Skin of body (tissue), 2 donors: Measurements from ENCODE around the gene OMP. TPM values are rescaled to one million over a fixed set of nuclear protein-coding genes. Genes with fewer than 3 reads are reported as not detected.
"Not testable (repeated sequence)": the region's sequence is repeated elsewhere in the genome, so short reads cannot be mapped to it uniquely, and the experiment has no call there.

Experiments used
- DNase-seq: peaks from one replicate; lab custom pipeline; 2025; lab: John Stamatoyannopoulos, UW
- total RNA-seq: library from RNA; depleted of rRNA; stranded (reverse); fragments of >200 nt; gene quantifications from one replicate; pipeline ENCODE4 v1.2.3, GENCODE V29; 2014

OMP gene
- total RNA-seq, 1 donor from 2014 or later: not detected

DNA sequence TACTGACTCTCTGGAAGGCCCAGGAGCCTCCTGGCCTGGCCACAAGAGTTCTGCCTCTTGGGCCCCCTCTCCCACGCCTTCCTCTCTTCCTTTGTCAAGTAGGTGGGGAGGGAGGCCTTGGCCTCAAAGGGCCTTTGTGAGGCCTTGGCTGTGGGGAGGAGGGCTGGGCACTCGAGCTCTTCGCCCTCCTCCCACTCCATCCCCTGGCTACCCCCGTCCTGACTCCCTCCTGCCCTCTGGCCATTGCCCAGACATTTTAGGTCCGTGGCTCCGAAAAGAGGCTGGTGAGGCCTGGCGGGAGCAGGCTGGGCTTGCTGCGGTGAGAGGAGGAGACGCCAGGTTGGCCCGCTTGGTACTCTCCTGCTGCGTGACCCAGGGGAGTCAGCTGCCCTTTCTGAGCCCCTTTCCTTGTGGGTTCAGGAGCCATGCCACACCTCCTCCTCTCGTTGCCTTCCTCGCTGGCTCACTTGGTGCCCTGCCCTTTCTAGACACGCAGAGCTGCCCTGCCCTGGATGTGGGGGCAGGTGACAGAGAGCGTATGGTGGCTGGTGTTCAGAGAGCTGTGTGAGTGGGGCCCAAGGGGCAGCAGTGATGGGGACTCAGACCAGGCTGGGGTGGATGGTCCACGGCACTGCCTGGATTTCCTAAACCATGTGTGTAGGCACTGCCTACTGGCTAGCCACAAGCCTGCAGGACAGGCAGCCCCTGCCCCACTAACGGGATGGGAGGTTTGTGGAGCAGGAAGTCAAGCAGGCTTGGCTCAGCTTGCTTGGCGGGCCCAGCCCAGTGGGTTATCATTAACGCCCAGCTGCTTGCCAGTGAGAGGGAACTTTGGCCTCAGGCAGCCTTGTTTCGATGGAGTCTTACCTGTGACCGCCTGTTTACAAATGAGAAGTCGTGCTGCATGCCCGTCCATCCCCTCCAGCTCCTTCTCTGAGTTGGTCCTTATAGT lies 15.8 kb upstream of the OMP start:
- DNase-seq: no peak

DNA sequence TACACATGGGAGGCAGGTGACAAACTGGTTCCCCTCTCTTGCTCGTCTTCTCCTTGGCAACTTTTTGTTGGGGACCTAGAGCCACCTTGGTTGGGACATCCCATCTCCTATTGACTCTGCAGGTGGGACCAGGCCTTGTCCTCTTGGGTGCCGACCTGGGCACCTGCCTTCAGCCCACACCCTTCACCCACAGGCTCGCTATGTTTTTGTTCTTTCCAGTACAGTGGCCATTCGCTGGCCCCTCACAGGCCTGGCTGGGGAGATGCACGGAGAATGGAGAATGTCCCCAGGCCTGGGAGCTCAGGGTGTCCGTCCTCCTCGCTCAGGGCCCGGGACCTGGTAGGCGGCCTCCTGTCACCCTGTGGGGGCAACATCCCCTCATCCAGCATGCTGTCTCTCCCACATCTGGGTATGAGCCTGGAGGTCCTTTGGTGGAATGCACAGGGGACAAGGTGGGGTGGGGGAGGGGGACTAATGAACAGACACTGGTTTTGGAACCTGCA lies 14.9 kb upstream of the OMP start:
- no peak for DNase-seq

DNA sequence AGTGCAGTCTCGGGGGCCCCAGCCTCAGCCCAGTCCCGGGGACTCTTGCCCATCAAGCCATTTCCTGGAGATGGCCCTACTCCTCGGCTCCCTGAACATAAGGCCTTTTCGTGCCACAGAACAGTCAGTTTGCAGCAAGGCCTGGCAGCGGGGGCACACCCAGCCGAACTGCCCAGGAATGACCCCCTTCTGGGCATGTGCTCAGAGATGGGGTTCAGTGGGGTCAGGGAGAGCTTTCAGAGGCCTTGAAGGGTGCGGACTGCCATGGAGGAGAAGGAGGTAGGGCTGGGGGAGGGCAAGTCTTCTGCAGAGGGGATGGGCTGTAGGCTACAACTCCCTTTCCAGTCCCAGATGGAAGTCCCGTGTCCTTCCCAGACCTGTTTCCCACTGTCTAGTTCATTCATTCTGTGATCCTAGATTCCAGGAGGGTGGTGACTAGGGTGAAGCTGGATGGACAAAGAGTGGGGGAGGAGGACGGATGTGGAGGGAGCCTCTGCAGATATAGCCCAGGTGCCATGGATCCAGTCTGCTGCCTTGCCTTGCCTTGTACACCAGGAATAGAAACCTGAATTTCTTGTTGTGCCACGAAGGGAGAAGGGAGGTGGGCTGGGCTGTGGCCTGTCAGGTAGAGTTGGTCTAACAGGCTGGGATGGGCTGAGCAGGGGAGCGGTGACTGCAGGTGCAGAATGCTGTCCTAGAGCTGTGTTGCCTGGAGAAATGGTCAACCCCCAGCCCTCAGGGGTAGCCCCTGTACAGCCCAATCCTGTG lies 14.2 kb upstream of the OMP start:
- no peak for DNase-seq

DNA sequence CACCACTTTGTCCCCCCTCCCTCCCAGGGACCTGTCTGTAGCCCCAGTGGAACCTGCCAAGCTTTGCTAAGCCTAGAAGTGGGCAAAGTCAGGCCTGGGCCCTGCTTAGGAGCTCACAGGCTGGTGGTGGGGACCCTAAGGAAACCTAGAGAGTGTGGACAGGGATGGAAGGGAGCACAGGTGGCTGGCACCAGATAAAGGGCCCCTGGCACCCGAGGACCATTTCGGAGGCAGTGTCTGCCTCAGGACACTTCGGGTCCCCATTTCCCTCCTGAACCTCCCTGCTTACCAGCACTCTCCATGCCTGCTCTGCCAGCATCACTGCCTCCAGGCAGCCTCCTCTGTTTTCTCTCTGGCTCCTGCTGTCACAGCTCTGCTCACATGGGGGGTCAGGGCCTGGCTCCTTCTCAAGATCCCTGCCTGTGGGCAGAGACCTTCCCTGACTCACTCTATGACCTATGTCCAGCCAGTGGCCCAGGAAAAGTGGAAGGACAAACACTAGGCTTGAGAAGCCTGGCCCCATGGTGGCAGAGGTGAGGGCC lies 13.6 kb upstream of the OMP start:
- DNase-seq: no peak

DNA sequence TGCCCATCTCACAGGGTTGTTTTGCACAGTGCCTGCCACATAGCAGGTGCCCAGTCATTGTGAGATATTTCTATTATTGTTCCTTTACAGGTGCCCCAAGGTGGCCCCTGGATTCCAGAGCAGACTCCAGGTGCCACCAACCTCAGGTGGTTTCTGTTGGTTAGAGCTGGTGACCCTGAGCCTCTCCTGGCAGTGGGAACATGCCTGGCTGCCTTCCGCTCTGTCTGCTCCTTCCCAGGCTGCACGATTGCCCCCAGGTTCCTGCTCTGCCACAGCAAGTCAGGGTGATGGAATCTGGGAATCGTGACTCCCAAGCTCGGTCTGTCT lies 12.6 kb upstream of the OMP start:
- no peak for DNase-seq

DNA sequence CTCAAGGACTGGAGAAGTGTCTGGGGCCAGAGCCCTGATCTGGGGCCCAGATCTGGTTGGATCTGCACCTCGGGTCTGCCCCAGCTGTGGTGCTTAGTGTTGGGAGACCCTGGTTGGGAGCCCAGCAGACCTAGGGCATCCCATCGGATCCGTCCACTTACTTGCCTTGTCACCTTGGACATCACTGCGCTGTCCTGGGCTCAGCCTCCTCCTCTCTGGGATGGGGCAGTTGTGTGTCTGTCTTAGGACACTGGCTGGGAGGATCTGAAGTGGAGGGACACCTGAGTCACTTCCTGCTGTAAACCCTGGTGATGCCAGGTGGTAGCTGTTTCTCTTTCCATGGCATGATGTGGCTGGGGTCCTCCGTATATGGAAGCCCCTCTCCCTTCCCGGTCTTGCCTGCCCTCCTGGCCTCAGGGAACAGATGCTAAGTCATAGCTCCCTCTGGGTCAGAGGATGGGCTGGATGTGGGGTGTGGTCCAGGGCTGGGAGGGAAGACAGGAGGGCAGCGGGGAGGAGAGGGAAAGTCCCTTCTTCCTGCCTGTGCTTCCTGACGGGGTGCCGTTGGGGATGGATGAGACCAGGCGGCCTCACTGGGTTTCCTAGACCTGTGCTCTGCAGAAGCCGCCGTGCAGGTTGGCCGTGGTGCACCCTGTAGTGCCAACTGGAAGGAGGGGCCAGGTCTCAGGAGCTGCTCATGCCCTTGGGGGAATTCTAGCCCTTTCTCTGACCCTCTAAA lies 12.1 kb upstream of the OMP start:
- DNase-seq: no peak

DNA sequence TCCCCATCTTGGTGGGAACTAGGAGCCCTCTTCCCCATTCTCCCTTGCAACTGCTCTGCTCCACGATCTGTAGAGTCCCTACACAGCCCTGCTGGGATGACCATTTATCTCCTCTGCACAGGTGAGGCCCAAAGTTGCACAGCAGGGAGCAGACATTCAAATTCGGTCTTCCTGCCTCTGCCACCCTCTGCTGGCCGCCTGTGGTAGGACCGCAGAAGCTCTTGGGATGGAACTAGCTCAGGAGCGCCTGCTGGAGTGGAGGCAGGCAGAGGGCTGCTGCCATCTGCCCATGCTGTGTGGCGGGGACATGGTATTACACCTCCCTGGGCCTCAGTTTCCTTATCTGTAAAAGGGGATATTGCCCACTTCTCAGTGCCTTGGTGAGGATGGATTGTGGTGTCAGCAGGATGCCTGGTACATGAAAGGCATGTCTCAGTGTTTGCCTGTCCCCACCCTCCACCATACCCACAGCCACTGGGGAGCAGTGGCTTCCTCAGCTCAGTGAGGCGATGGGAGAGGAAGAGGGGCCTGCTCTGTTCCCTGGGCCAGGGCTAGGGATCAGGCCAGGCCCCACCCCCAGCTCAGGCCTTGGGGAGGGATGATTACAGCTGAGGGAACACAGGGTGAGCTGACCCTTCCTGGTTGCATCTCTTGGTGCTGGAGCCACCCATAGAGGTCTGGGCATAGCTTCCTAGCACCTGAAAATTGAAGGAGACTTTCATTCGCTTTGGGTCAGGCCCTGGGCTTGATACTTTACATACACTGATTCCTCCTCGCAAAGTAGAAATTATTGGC lies 11.3 kb upstream of the OMP start:
- peak; percentile 4 for DNase-seq

DNA sequence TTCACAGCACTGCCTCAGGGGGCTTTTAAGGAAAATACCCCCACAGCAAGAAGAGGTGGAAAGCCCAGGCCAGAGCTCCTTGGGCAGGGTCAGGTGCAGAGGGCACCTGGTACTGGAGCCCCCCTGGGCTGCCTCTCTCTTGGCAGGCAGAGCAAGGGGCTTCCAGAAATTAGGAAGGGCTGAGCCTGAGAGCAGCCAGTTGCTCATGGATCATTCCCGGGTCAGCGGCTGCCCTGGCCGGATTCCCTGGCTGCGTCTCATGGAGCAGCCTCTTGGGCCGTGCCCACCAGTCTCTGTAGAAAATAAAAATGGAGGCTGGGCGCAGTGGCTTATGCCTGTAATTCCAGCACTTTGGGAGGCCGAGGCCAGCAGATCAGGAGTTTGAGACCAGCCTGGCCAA lies 10.3 kb upstream of the OMP start:
- no peak for DNase-seq

DNA sequence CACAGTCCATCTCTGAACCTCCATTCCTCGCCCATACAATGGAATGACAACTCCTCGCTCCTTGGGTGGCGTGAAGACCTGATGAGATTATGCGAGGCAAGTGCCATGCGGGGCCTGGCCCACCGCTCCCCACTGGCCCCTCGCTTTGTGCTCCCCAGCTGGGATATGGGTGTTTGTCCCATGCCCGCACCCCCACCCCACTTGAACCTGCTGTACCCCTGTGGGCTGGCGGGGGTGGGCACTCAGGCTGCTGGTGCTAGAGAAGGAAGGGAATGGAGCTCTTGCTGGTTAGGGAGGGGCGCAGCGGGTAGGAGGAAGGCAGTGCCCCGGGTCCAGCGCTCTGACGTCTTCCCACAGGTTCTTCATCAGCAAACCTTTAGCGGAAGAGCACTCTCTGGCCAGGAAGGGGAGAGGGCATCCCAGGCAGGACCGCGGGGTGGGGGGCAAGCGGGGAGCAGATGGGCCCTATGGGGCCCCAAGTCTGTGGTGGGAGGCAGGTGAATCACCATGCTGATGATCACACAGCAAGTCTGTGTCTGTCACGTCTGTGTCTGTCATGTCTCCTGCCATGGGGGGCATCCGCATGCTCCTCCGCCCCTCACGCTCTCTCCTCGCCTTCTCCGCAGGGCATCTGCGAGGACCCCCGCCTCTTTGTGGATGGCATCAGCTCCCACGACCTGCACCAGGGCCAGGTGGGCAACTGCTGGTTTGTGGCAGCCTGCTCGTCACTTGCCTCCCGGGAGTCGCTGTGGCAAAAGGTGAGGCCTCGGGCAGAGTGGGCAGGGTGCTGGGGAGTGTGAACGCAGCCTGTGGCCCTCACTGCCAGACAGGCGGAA lies 9.4 kb upstream of the OMP start:
- DNase-seq: no peak

DNA sequence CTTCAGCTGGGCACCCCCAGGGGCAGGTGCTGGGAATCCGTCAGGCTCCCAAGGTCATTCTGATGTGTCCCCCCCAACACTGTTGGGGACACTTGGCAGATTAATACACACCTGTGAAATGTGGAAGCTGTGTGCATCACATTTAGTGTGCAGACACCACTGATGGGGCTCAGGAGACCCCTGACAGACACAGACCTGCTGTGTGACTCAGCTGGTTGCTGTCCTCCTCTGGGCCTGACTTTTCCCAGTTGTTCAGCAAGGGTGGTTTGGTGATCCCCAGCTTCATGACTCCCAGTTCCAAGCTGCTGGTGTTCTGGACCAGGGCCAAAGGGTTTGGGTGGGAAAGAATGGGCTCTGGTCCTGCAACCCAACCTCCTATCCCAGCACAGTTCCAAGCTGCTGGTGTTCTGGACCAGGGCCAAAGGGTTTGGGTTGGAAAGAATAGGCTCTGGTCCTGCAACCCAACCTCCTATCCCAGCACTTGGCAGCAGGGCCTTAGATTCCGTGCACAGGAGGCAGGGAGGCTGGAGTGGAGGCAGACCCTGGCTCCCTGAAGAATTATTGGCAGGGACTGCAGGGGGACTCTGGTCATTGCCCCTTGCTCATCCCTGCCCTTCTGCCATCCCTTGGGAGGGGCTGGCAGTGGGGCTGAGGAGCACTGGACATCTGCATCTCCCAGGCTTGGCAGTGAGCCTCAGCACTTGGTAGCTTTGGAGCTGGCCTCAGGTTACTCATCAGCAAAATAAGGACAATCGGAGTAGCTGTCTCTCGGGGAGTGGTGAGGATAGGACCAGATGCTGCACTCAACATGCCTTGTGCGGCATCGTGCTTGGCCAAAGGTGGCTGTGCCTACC lies 8.4 kb upstream of the OMP start:
- no peak for DNase-seq

DNA sequence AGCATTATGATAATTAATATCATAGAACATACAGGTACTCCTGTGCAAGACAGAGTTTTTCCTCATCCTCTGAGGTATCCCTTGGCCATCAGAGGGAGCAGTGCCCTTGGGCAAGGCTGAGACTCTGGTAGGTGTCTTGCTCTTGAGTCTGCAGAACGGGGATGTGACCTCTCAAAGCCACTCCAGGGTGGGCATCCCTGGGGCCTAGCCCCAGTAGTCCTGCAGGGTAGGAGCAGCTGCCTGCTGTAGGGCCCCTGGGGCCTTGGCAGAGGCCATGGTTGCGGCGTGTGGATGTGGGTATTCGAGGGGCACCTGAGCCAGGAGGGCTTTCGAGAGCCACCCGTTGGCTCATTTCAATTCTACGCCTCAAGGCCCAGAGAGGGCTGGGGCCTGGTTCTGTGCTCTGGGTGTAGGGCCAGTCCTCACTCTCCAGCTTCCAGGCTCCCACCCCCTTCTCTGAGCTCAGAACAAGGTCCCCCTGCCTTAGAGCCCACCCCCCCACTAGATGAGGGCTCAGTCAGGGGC lies 7.7 kb upstream of the OMP start:
- DNase-seq: no peak

DNA sequence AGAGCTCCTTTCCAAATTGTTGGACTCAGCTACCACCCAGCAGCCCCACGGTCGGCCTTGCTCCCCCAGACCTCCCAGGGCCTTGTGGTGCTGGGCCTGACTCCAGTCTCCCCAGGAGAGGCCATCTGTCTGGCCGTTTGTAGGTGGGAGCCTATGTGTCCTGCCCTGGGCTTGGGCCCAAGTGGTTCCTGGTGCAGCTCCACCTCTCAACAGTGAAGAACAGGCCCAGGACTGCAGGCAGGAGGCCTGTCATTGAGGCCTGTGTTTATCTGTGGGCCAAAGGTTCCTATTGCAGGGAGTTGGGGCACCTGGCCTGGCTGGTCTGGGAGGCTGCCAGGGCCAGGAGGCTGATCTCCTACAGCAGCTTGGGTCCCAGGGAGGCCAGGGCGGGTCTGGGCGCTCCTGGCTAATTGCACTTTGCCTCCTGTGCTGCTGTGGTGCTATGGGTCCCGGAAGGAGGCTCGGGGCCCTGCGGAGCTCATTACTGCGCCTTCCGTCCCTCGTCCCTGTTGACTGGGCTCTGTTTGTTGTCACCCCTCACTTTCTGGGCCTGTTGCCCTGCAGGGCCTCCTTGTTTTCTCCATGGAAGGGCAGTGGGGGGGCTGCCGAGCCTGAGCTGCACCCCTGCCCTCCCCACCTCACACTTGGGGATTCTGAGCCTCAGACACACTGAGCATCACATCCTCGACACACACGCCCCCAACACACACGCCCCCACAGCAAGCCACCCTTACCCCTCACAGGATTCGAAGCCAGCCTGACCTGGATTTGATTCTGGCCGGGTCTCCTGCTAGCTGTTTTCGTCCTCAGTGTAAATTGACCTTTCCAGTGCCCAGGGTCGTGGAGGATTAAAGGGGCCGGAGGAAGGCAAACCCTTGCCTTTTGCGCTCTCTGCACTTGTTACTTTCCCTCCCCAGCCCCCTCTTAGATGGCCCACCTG lies 6.8 kb upstream of the OMP start:
- DNase-seq: no peak

DNA sequence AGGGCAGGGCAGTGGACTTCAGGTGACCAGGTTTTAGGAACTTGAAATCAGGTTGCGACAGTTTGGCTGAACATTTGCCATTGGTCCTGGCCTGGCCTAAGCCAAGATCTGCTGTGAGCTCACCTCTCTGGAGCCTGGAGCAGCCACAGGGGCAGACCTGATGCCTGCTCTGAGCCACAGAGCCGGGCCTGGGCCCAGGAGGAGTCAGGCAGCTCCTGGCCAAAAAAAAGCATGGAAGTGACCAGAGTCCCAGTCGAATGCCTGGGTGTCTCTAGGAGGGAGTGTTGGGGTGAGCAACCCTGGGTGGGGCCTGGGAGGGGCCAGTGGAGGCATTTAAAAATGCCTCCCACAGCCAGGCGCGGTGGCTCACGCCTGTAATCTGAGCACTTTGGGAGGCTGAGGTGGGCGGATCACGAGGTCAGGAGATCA lies 6.0 kb upstream of the OMP start:
- DNase-seq: no peak

DNA sequence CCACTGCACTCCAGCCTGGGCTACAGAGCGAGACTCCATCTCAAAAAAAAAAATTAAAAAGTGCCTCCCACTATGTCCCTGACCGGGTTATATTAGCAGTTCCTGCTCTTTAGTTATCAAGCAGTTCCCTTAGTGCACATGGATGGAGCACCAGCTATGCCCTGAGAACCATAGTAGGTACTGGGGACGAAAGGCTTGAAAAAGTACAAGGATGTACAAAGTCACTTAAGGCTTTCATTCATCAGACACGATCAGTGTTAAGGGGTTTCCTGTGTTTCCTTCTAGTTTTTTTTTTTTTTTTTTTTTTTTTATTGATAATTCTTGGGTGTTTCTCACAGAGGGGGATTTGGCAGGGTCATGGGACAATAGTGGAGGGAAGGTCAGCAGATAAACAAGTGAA lies 5.5 kb upstream of the OMP start:
- not testable (repeated sequence) for DNase-seq

DNA sequence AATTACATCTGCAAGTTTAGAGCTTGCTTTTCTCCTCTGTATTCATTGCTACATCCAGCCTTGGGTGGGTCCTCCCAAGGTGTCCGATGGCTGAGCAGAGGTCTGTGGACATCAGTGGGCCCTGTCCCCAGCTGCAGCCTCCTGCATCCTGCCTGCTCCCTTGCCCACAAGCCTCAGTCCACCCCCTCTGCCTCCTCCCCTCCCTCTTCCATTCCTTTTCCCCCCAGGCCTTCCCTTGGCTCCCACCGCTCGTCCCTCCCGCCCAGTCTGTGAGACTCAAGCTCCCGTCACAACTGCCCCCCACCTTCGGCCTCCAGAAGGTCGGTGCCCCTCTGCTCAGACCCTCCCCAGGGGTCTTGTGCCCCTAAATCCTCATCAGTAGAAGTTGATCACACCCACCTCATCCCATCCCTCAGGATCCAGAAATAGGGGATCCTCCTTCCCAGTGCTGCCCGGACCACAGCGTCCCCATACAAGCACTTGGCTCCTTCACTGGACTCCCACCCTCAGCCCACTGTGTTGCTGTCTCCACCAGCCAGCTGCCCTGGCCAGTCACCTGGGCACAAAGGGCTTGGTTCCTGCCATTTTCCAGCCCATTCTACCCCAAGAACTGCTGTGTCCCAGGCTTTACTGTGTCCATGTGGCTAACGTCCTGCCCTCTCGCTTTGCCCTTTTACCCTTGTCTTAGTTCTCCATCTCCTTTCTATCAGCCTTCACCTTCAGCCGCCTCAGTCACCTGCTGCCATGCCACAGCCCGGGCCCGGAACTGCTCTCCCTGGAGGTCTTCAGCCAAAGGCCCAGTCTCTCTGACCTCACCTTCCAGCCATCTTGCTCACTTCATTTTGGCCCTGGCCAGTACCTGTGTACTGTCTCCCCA lies 2.2 kb upstream of the OMP start:
- no peak for DNase-seq

DNA sequence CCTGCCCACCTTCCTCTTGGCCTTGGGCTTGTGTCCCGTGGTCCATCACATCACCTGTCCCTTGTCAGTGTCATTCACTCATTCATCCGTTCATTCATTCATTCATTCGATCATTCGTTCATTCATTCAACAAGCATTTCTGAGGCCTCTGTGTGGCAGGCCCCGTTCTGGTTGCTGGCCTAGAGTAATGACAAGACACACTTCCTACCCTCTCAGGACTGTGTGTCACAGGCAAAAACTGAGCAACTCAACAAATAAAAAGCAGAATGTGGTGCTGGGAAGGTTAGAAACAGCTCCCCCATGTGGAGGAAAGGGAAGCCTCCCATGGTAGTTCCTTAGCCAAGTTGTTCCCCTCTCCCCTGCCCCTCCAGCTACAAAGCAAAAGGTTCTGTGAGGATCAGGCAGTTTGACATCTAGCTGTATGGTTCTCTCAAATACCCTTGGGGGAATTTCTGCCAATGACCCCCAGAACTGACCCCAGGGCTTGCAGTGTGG lies 1.6 kb upstream of the OMP start:
- no peak for DNase-seq
